Left hindlimb (tissue), 1 donor: ENCODE results near the gene FGF11.

Source experiments
- DNase-seq: peaks from one replicate; pipeline ENCODE4 v3.0.0-alpha.2; 2018

Gene FGF11

GRCh38 chr17:7439462-7440112 lies at the start of gene FGF11:
TSS of gene FGF11 (plus strand) at chr17:7439512. CDS start at chr17:7439621, 109 bp downstream.
- no peak for DNase-seq

GRCh38 chr17:7389924-7390910 lies 49.1 kb upstream of the FGF11 start:
- DNase-seq, result no peak

GRCh38 chr17:7391307-7391706 lies 48.0 kb upstream of the FGF11 start:
- no peak for DNase-seq

- DNase-seq, result no peak
These were observed 46.4 kb upstream of the FGF11 start for GRCh38 chr17:7392696-7393612.

- no peak for DNase-seq
These were observed 45.5 kb upstream of the FGF11 start for GRCh38 chr17:7393613-7394451.

GRCh38 chr17:7394452-7395191 lies 44.7 kb upstream of the FGF11 start, which contains the start of gene PLSCR3:
TSS of gene PLSCR3 (minus strand) at chr17:7394525. CDS start at chr17:7394110, 415 bp downstream.
- peak; percentile 92 for DNase-seq

- peak; percentile 18 for DNase-seq
These were observed 43.2 kb upstream of the FGF11 start for GRCh38 chr17:7396147-7396546.

- DNase-seq, result peak; percentile 7
These were observed 40.7 kb upstream of the FGF11 start for GRCh38 chr17:7398612-7399011.

- no peak for DNase-seq
These were observed 36.1 kb upstream of the FGF11 start for GRCh38 chr17:7403043-7403726.

GRCh38 chr17:7403727-7403976 lies 35.7 kb upstream of the FGF11 start:
- DNase-seq, result no peak

- peak; percentile 100 for DNase-seq
These were observed 35.2 kb upstream of the FGF11 start, which contains the start of gene TMEM256 for GRCh38 chr17:7403977-7404736. TSS of gene TMEM256 (minus strand) at chr17:7404097. CDS start at chr17:7404084, 13 bp downstream.

- DNase-seq, result peak; percentile 76
These were observed 34.5 kb upstream of the FGF11 start for GRCh38 chr17:7404737-7405349.

GRCh38 chr17:7405350-7406234 lies 33.7 kb upstream of the FGF11 start:
- DNase-seq, result peak; percentile 54

- no peak for DNase-seq
These were observed 33.0 kb upstream of the FGF11 start for GRCh38 chr17:7406235-7406825.

GRCh38 chr17:7407082-7407481 lies 32.2 kb upstream of the FGF11 start:
- no peak for DNase-seq

GRCh38 chr17:7407485-7408251 lies 31.6 kb upstream of the FGF11 start, which contains the start of gene NLGN2:
TSS of gene NLGN2 (plus strand) at chr17:7407845. CDS start at chr17:7408256, 411 bp downstream.
- DNase-seq, result no peak

GRCh38 chr17:7408252-7408727 lies 31.0 kb upstream of the FGF11 start:
- DNase-seq, result no peak
